NK-92 (cell line): ENCODE measurements around the gene LHX4.

ENCODE experiments used
- DNase-seq: peaks from one replicate; lab custom pipeline; 2025; ENCODE audit not compliant: unreplicated experiment; lab: John Stamatoyannopoulos, UW

LHX4 gene

GRCh38 chr1:180229483-180230415 is at the start of gene LHX4:
TSS of gene LHX4 (plus strand) at chr1:180230264. CDS start at chr1:180230530, 266 bp downstream.
- DNase-seq, result no peak

GRCh38 chr1:180181048-180181447 is 49.0 kb upstream of the LHX4 start:
- no peak for DNase-seq

- no peak for DNase-seq
Measured at GRCh38 chr1:180181996-180182642, 47.9 kb upstream of the LHX4 start.

GRCh38 chr1:180182643-180183311 is 47.3 kb upstream of the LHX4 start:
- no peak for DNase-seq

- DNase-seq, result no peak
Measured at GRCh38 chr1:180183426-180183825, 46.6 kb upstream of the LHX4 start.

GRCh38 chr1:180184041-180184440 is 46.0 kb upstream of the LHX4 start:
- no peak for DNase-seq

GRCh38 chr1:180185281-180185680 is 44.8 kb upstream of the LHX4 start:
- no peak for DNase-seq

- DNase-seq, result no peak
Measured at GRCh38 chr1:180185971-180186645, 44.0 kb upstream of the LHX4 start.

GRCh38 chr1:180186831-180187230 is 43.2 kb upstream of the LHX4 start:
- no peak for DNase-seq

GRCh38 chr1:180187626-180188025 is 42.4 kb upstream of the LHX4 start:
- no peak for DNase-seq

- no peak for DNase-seq
Measured at GRCh38 chr1:180188091-180188506, 42.0 kb upstream of the LHX4 start.

GRCh38 chr1:180188684-180189175 is 41.3 kb upstream of the LHX4 start:
- DNase-seq, result no peak

- no peak for DNase-seq
Measured at GRCh38 chr1:180190091-180190490, 40.0 kb upstream of the LHX4 start.

- no peak for DNase-seq
Measured at GRCh38 chr1:180192172-180192571, 37.9 kb upstream of the LHX4 start.

GRCh38 chr1:180193141-180194047 is 36.7 kb upstream of the LHX4 start:
- DNase-seq, result no peak

- DNase-seq, result no peak
Measured at GRCh38 chr1:180194048-180194425, 36.0 kb upstream of the LHX4 start.

GRCh38 chr1:180194546-180195207 is 35.4 kb upstream of the LHX4 start:
- no peak for DNase-seq

GRCh38 chr1:180195401-180195800 is 34.7 kb upstream of the LHX4 start:
- no peak for DNase-seq

GRCh38 chr1:180195916-180196315 is 34.1 kb upstream of the LHX4 start:
- DNase-seq, result no peak
